ENCODE data around the gene CELF1.

The CELF1 gene

GRCh38 chr11:47507563-47508239 is 45.2 kb downstream of the CELF1 start:
- POLR2A ChIA-PET: no interaction called here
- CTCF ChIA-PET: interaction anchor here (1.3 kb wide), 1 partner anchor 17 kb away, joined by 3 read pairs; no protein-coding TSS in a partner anchor
- no peak for TF ChIP-seq CTCF (IDR thresholded peaks at IDR 0.05; ENCODE audit: control extremely low read depth, extremely low read depth, low read depth, missing control alignments)
- DNase-seq (ENCODE audit: extremely low spot score): no peak

- no peak for DNase-seq (ENCODE audit: extremely low spot score)
- CTCF ChIA-PET: interaction anchor here (0.8 to 1.4 kb wide), 6 partner anchors 10 to 354 kb away, joined by 3 to 4 read pairs (median 3); partner anchors contain the start of gene CELF1
- peak; percentile 2 for TF ChIP-seq CTCF (IDR thresholded peaks at IDR 0.05; ENCODE audit: control extremely low read depth, extremely low read depth, low read depth, missing control alignments)
- POLR2A ChIA-PET: no interaction called here
Observed at GRCh38 chr11:47506795-47507562, 46.0 kb downstream of the CELF1 start.

GRCh38 chr11:47506373-47506772 is 46.6 kb downstream of the CELF1 start:
- ChIA-PET CTCF (interaction anchor here (0.8 to 1.4 kb wide), 6 partner anchors 10 to 353 kb away, joined by 3 to 4 read pairs (median 3); partner anchors contain the start of gene CELF1), POLR2A (no interaction called here)
- DNase-seq (ENCODE audit: extremely low spot score): no peak
- no peak for TF ChIP-seq CTCF (IDR thresholded peaks at IDR 0.05; ENCODE audit: control extremely low read depth, extremely low read depth, low read depth, missing control alignments)

- no peak for DNase-seq (ENCODE audit: extremely low spot score)
- no peak for TF ChIP-seq CTCF (IDR thresholded peaks at IDR 0.05; ENCODE audit: control extremely low read depth, extremely low read depth, low read depth, missing control alignments)
- POLR2A ChIA-PET: no interaction called here
- CTCF ChIA-PET: no interaction called here
Observed at GRCh38 chr11:47504910-47505309, 48.0 kb downstream of the CELF1 start.

- no peak for DNase-seq (ENCODE audit: extremely low spot score)
- POLR2A ChIA-PET: no interaction called here
- CTCF ChIA-PET: interaction anchor here (1.3 to 2.0 kb wide), 4 partner anchors 13 to 49 kb away, joined by 4 to 8 read pairs (median 4); no protein-coding TSS in a partner anchor
- TF ChIP-seq CTCF (IDR thresholded peaks at IDR 0.05; ENCODE audit: control extremely low read depth, extremely low read depth, low read depth, missing control alignments): no peak
Observed at GRCh38 chr11:47503227-47503626, 49.7 kb downstream of the CELF1 start.

- ChIA-PET POLR2A (no interaction called here), CTCF (interaction anchor here (1.6 to 2.0 kb wide), 2 partner anchors 12 to 15 kb away, joined by 4 to 8 read pairs; no protein-coding TSS in a partner anchor)
- TF ChIP-seq CTCF (IDR thresholded peaks at IDR 0.05; ENCODE audit: control extremely low read depth, extremely low read depth, low read depth, missing control alignments): no peak
- DNase-seq (ENCODE audit: extremely low spot score): no peak
Observed at GRCh38 chr11:47502767-47503166, 50.2 kb downstream of the CELF1 start.

All from GM10248 (cell line).